ENCODE measurements around the gene OR10A6.

Gene OR10A6

GRCh38 chr11:7931168-7931567 lies at the start of gene OR10A6:
TSS of gene OR10A6 (minus strand) at chr11:7931268. CDS start at chr11:7928662, 2,606 bp downstream.
- no peak for DNase-seq

- no peak for DNase-seq
These were observed 46.3 kb upstream of the OR10A6 start for GRCh38 chr11:7977232-7977917.

DNA sequence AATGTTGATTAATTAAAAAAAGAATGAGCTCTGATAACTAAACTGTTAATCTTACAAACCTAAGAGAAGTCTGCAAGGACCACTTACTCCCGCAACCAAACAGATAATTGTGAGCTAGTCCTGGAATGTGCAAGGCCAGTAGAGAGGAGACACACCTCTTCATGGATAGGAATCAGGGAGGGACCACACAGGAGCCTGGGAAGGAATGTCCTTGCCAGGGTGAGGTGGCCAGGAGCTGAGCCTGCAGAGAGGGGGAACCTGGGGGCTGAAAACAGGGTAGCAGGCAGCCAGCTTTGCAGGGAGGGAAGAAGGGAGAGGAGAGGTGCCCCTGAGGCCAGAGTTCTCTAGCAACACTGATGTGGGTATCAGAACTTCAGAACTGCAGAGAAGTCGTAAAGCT lies 43.6 kb upstream of the OR10A6 start:
- DNase-seq, result no peak

GRCh38 chr11:7973011-7973410 lies 41.9 kb upstream of the OR10A6 start:
- DNase-seq, result no peak

GRCh38 chr11:7971846-7972245 lies 40.8 kb upstream of the OR10A6 start:
- DNase-seq, result no peak

GRCh38 chr11:7969756-7970646 lies 38.9 kb upstream of the OR10A6 start:
- no peak for DNase-seq

DNA sequence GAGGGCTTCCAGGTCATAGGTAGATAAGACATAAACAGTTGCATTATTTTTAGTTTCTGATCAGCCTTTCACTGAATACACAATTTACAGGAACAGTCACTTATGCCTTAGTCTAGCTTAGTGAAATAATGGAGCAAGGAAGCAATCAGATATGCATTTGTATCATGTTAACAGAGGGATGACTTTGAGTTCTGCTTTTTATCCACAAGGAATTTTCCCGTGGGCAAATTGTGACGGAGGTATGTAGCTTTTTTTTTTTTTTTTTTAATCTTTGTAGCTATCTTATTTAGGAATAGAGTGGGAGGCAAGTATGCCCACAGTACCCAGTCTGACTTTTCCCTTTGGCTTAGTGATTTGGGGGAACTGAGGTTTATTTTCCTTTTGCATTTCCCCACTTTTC lies 37.6 kb upstream of the OR10A6 start:
- DNase-seq, result no peak

DNA sequence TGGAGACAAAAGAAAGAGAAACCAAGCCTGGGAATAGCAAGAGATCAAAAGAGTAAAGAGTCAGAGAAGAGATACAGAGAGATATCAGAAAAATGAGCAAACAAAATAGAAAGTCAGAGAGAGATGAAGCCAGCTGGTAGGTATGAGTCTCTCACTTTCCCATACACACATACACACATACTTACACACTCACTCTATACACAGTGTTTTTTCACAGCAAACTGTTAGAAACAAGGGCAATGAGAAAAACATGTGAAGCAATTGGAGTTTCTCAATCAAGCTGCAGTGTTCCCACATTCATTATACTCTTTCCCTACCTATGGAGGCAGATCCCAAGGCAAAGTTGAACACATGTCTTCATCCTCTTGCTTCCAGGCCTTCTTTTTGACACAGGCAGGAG lies 36.8 kb upstream of the OR10A6 start:
- no peak for DNase-seq

DNA sequence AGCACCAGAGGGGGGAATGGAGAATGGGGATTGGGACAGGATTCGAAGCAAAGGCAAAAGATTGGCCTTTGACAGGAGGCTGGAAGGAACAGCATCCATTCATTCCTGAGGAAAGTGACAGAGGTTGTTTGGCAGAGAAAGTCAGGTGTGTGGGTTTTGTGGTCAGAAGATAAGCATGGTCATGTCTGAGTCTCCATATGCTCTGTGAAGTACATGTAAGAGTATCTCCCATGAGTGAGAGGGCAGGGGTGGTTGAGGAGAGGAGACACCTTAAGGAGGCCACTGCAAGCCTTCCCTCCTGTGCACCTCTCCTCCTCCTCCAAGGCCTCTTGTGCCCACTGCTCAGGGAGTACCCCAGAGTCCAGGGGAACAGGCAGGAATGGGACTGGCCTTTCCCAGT lies 36.0 kb upstream of the OR10A6 start:
- no peak for DNase-seq

DNA sequence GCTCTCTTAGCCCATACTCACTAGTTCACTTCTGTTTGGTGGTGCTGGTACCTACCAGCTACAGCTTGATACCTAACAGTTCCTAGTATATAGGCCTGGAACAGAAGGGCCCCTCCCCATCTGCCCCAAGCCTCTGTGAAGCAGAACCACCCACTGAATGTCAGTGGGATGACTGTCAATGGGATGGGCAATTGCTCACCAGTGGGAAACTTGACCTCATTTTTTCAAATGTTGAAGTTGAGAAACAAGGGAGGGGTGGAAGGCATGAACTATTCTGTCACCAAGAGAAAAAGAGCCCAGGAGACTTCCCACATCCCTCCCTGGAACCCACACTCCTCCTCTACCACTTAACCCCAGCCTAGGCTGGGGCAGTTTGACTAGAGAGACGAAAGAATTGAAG lies 34.3 kb upstream of the OR10A6 start, which contains the start of gene NLRP10:
Gene NLRP10 (minus strand): TSS at position 62 of the 400 bp plus-strand sequence. CDS start 1,952 bp downstream, outside the sequence.
- DNase-seq, result no peak

GRCh38 chr11:7964873-7965272 lies 33.8 kb upstream of the OR10A6 start:
- no peak for DNase-seq

- DNase-seq, result no peak
These were observed 33.2 kb upstream of the OR10A6 start for GRCh38 chr11:7964261-7964660.

DNA sequence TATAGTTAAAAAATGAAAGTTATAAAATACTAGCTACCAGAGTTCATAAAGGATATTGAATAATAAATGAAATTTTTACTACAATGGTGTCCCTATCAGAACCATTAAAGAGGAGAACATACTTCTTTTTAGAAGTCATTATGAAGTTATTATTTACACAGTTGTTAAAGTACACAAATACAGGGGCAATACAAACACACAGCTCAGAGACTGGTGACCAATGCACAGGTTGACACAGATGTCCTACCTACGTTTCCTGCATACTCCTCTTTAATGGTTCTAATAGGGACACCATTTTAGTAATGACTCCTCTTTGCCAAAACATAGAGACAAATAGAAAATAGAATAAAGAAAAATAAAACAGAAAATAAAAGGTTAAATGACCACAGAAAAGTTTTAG lies 24.1 kb upstream of the OR10A6 start:
- no peak for DNase-seq

DNA sequence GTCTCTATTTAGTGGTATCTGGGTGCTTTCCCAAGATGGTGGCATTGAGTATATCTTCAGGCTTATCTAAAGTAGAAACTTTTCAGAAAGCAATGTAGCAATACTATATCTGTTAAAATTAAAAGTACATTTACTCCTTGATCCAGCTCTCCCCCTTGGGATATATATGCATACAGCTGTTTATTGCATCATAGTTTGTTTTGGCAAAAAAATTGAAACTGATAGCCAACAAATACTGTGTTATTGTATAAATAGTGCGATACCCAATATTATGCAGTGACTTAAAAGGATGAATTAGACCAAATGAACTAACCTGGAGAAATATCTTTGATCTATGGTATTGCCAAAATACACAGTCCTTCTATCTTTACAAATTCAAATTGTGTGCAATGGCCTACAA lies 18.9 kb upstream of the OR10A6 start:
- DNase-seq, result no peak

GRCh38 chr11:7944123-7944522 lies 13.1 kb upstream of the OR10A6 start:
- no peak for DNase-seq

- no peak for DNase-seq
These were observed 10.5 kb upstream of the OR10A6 start, which contains the start of gene OR10A3 for GRCh38 chr11:7941608-7942007. TSS of gene OR10A3 (minus strand) at chr11:7941708. CDS start at chr11:7939520, 2,188 bp downstream.

- no peak for DNase-seq
These were observed 10.1 kb upstream of the OR10A6 start for GRCh38 chr11:7941146-7941545.

- DNase-seq, result no peak
These were observed 5.5 kb upstream of the OR10A6 start for GRCh38 chr11:7936615-7937014.

GRCh38 chr11:7927635-7928034 lies 3.4 kb downstream of the OR10A6 start:
- no peak for DNase-seq

DNA sequence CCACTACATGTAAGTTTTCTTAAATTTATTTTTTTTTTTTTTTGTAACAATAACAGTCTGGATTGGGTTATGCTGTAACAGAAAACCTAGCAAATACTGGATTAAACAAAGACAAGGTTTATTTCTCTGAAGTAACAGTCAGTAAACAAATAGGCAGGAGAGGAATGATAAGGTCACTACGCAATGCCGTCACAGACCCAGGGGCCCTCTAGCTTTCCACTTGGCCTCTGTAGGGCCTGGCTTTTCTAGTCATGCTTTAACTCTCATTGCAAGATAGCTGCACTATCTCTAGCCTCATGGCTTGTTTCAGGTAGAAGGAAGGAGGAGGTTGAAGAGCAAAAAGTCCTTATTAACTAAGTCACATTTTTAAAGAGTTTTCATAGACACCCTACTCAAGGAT lies 6.5 kb downstream of the OR10A6 start:
- no peak for DNase-seq

DNA sequence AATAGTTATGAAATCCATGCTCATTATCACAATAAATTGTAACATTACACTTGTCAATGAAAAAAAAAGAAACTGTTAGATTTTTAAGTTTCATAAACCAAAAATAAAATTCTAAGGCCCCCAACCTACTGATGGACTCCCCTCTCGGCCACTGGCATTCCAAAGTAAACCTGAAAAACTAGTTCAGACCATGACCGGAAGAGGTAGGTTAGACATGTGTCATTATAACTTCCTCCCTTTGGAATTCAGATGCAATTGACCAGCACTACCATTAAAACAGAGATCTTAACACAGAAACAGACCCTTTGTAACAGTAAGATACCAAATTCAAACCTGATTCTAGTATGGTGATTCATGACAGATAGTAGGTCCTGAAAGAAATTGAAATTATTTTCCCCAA lies 12.9 kb downstream of the OR10A6 start:
- DNase-seq, result no peak

DNA sequence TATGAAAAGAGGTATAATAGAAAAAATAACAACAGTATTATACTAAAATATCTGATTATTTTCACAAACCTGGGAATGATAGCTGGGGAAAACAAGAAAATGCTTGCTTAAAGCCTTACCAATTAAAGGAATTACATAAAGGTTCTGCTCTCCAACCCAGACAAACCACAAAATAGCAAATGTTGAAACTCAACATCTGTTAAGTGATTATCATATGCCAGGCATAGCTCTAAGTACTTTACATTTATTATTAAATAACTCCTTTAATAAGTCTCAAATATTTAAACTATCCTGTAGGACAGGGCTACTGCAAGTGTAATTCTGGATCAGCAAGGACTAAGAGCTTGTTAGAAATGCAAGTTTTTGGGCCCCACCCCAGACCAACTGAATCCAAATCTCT lies 20.1 kb downstream of the OR10A6 start:
- no peak for DNase-seq

- no peak for DNase-seq
These were observed 20.7 kb downstream of the OR10A6 start for GRCh38 chr11:7910286-7910788.

Measured in right hindlimb (tissue), 1 donor.